Measurements from ENCODE around the gene SATB1.

The SATB1 gene

DNA sequence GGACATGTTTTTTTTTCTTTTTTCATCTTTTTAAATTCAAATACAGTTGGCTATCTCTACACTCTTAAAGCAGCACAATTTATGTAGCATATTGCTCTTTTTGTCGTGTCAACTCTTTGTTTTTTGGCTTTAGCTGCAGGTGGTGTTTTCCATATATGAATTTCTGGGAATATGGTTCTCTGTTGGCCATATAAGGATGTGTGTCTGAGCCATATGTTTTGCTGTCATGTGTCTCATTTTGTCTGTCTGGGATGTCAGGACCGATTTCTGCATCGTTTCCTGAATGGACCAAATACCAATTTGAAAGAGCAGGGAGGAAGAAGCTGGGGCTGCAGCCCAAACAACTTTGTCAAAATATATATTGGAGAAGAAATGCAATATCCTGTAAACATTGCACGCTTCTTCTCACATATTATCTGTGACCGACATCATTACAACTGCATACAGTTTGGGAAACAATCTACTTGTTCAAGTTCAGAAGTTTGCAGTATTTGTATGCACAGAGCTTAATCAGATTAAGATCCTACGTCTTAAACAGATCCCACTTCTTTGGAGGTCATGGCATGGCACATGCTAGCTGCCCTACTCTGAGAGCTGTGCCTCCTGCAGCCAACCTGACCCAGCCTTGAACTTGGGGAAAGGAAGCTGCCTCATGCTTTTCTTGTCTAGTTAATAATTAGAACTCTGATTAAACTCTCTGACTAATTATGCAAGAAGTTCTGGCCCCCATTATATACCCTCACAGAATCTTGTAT lies 4.0 kb upstream of the SATB1 start:
- no peak for DNase-seq

DNA sequence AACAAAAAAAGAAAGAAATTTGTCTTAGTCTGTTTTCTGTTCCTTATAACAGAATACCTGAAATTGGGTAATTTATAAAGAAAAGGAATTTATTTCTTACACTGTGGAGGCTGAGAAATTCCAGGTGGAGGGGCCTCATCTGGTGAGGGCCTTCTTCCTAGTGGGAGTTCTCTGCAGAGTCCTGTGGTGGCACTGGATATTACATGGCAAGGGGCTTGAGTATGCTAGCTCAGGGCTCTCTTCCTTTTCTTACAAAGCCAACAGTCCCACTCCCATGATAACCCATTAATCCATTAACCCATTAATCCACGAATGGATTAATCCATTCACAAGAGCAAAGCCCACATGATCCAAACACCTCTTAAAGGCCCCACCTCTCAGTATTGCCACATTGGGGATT lies 2.9 kb upstream of the SATB1 start:
- no peak for DNase-seq

DNA sequence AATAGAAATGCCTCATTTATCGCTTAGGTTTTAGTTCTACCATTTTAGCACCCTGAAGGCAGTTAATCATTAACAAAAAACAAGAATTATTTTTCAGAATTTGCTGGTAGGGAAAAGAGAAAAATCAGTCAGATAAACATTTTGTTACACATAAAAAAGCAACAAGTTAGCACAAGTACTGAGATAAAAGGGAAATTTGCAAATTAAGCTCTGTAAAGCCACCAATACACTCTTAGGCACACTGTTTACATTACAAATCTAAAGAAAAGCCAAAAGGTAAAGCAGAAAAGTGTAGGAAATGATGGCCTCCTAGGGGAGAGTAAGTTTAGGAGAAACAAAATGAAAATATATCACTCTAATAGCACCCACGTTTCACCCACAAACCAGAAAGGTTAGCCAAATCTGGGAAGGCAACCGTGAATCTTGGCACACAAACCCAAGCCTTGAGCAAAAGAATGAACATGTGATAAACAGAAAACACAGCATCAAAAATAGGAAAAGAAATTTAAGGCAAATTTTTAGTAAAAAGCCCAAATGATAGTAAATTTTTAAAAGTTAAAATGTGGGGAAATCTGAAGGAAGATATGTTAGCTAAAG lies 1.6 kb upstream of the SATB1 start:
- no peak for DNase-seq

DNA sequence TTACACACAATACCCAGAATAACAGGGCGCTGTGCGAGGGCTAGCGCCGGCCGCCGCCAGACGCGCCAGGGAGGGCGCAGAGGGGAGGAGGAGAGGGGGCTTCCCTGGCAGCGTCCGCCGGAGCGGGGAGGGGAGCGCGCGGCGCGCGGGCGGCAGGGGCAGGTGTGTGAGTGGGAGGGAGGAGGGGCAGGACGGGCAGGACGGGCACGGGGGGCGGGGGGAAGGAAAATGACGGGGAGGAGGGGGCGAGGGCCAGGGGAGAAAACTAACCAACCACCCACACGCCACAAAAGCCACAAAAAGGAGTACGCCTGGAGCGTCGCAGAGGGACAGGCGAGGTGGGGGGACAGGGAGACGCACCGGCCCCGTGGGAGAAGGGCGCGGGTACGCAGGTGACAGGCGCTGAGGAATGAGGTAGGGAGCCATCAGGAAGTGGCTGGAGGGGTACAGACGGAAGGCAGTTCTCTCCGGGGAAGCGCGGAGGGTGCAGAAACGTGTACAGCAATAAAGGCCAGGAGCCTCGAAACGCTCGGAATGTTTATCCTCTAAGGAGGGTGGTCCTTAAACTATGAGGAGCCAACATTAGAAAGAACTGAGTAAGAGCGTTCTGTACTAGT lies 610 bp upstream of the SATB1 start:
- no peak for DNase-seq

DNA sequence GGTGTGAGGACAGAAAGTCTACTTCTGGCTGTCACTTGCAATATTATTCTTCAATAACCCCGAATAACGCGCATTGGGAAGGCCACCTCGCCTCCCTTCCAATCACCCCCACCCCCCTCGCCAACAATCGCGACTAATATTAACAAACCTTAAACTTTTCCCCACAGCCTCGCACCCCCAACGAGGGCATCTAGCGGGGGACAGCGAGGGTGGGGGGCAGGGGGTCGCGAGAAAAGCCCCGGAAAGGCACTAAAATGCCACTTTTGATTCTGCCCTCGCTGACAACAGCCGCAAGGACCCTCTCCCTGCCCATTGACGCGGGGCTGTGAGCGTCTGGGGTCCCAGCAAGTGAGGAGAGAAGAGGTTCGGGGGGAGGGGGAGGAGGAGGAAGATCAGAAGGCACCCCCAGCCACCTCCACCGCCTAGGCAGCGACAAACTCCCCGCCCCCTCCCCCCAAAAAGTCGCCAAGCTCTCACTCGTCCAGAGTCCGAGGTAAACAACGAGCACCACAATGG lies 868 bp downstream of the SATB1 start:
- no peak for DNase-seq

DNA sequence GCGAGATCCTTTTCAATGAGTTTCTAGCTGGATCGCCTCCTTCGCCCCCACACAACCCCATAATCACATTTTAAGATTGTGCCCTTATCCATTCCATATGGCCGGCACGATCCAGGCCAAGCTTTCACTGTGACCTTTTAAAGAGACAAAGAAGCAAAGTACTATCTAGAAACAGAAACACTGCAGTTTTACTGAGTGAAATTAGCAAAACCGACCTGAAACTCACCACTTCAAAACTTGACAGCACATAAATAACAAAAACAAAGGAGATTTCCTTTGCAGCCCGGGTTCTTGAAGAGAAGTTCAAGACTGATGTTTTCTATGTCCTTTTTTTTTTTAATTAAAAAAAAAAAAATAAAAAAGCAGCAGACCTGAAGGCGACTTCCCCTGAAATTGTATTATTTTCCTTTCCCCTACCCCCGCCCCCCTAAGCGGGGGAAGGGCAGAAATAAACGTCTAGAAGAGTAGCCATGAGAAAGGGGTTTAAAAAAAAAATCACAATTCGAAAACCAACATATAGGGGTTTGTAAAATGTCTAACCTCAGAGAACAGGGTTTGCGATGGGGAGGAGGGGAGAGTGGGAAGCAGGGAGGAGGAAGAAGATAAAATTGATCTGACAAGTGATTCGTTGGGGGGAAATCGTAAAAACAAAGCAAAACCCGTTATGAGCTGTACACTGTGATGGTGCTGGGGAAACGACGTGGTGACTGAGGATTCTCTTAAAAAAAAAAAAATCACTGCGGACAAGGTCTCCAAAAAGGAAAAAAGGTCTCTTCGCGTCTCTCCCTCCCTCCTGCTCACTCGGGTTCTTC lies 1.5 kb downstream of the SATB1 start:
- DNase-seq, result no peak

DNA sequence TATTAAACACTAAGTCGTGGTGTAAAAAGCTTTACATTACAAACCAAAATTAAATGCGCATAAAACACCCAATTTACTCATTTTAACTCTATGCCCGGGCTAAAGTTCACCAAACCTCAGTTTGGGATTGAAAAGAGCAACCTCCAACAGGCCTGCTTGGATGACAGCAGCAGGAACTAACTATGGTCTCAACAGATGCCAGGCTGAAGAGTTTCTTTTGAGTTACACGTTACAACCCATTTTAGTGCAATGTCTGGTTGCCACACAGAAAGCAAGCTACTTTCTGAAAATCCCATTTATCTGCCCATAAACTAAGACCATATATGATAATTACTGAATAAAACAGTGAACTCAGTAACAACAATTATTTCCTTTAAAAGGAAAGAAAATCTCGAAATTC lies 2.2 kb downstream of the SATB1 start:
- no peak for DNase-seq

DNA sequence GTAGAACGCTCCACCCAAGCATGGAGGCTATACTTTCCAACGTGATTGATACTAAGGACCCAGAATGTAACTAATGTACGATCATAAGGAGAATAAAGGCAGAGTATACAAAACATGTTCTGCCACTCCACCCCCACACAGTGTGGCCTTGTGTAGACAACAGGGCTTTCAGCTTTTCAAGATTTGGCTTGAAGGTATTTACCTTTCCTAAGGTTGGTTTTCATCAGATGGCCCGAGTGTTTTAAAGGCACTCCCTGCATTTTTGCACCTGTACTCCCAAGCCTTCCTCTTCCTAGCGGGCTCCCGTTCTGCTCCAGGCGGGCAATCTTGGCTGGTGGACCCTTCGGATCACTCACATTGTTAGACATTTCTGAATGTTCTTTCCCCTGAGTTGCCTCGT lies 4.6 kb downstream of the SATB1 start:
- no peak for DNase-seq

DNA sequence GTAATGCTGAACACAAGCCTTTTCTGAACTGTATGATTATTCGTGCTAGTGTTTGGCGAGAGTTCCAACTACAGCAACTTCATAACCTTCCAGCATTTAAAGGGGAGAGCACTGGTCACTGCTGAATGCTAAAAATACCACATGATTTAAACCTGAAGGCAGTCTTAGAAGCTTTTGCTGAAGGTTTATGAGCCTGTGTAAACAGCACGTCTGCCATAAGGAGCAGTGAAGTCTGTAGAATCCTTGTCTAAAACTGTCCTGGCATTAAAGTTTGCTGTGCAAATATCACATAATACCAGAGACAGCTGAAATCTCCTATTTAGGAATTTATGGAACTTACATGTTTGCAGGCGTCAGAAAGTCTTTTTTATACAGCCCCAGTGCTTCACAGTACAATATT lies 5.9 kb downstream of the SATB1 start:
- no peak for DNase-seq

DNA sequence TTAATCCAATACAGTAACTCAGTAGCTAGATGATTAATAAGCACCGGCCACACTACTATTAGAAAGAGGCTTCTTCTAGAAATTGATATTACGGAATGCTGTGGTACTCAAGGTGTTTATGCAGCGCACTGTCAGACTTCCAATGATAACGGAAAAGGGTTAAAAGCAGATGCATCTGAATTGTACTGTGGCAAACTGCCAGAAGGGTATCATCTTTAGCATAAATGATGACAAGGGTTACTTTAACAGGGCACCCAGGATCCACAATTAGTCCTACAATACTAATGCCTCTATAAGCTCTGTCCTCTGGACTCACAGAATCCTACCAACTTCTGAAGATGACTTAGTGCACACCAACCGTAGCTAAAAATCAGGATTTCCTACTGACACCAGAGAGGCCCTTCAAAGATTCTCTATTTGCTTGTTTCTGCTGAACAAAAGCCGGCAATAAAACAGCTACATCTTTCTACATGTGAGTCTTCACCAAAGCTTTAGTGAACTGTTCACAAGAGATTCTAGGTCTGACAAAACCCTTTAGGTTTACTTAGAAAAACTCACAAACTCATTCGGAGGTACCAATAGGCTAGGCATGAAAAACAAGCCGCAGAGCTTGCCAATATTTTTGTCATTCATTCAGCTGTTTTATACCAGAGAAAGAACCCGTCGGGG lies 7.1 kb downstream of the SATB1 start:
- no peak for DNase-seq

DNA sequence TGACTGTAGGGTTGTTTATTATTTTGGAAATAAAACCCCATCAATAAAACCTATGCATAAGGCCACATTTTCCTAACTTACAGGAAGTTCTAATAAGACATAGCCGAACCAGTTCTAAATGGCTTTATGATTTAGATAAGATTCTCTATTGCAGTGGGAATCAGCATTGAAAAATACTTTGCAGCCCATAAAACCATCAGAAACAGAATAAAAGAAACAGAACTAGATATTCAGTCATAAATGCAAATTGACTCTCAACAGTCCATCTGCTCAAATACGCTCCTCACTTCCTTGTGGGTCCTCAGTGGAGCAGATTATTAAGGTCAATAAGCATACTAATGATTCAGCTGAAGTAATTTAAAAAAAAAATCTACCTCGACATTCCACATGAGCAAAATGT lies 8.8 kb downstream of the SATB1 start:
- no peak for DNase-seq

DNA sequence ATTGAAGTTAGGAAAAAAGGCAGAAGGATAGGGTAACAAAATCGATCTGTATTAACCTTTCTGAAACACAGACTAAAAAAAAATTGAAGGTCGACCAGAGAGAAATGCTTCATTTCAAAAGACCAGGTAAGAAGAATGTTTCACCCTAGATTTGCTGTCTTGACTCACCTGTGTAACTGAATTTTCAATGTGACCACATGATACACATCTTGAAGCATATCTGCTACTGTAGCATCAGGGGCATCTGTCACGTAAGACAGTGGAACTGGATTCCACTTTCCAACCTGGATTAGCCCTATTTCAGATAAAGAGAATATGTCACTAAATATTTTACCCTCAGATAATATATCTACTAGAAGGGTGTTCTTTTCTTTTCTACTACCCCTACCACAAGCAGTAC lies 9.3 kb downstream of the SATB1 start:
- no peak for DNase-seq

DNA sequence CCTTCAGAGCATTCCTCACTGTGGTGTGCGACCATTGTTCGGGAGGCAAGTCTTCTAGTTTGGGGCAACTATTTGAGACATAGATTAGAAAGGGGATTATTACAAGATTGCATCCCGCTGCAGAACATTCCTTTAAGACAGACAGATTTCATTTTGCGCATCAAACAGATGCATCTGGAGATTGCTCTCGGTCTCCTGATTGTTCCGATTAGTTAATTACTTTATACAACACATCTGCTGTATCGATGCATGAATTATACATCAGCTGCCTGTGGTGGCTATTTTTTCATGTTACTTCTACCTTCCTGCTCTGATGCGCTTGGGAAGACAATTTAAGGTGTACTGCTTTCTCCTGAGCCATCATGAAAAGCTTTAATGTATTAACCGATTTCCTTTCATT lies 10.0 kb downstream of the SATB1 start:
- DNase-seq, result no peak

DNA sequence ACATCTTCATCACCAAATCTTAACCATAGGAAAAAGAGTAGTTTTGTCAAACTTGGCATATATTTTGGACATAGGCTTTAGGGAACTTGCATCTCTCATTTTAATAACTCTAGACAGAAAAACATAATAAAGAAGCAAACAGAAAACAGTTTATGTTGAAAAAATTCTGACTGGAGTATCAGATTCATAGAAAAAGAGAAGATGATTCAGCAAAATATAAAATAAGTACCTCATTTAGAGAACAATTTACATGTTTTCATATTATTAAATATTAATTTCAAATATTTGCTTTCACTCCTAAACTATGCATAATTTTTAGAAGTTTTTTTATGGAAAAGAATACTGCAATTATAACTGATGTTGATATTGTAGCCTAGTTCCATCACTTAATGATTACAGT lies 12.5 kb downstream of the SATB1 start:
- DNase-seq, result no peak

DNA sequence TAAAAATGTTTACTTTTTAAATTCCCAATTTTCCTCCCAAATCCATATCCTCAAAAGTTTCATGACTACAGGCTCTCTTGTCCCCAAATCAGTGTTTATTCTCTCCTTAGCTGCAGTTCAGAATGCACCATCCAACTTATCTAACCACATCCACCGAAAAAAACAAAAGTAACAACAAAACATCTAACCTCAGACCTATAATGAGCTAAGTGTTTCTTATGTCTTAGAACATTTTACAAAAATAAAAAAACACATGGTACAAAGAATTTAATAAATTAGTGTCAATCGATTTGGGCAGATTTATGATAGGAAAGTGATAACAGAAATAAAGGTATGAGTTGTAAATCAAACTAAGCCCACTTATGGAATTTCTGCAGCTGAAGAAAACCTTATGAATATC lies 13.6 kb downstream of the SATB1 start:
- DNase-seq, result no peak

DNA sequence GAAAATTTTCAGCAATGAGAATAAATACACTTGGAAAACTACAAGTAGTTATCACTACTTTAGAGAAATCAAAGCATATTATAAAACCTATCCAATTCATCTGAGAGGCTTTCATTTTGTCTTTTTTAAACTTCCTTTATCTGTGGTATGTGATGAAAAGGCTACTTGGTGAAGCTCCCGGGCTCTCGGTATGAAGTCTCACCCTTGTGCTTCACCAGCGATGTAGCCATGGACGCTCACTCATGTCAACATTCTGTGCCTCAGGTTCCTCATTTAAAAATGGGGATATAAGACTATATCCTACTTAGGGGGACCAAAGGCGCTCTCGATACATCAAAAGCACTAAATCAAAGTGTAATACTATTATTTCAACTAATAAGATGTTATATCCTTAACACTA lies 14.9 kb downstream of the SATB1 start:
- no peak for DNase-seq

DNA sequence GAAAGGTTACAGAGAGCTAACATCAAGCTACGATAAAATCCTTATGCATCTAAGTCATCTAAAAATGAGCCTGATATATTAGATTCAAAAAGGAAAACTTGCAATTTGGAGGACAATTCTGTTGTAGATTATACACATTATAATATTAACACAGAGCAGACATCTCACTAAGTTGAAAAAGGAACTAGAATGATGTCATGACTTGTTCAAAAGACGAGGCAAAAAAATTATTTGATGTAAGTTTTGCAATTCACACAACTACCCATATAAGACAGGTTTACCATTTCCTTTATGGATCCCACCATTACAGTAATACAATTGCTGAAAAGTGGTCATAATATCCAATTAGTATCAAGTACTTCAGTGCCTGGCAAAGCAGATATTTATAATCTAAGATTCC lies 15.9 kb downstream of the SATB1 start:
- DNase-seq, result no peak

DNA sequence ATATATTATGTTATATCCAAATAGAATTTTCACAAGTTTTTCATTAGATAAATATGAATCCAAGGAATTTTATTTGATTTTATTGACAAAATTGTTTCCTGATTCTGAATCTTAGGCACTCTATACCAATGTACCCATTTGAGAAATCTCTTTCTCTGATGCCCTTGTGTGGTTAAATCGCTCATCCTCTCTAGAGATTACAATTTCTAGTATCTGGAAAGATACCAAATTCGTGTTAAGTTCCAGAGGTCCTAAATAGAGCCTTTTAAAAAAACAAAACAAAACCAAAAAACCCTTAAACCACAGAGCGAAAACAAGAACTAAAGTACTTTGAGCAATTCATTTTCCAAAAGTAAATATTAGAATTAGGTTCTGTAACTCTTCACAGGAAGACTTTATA lies 20.0 kb downstream of the SATB1 start:
- no peak for DNase-seq

DNA sequence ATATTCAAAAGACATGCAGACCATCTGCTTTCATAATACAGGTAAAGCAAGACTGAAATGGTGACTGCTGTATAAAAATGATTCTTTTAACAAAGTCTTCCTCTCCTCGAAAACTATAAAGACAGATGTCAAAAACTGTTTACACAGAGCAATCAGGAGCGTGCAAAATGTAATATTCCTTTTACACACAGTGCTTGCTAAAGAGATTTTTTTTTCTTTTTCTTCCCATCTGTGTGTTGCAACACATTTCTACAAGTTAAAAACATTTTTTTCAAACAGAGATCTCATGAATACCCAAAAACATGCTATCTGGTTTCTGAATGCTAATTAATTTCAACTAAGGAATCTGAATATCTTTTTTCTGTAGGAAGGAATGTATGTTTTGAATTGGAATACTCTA lies 22.1 kb downstream of the SATB1 start:
- no peak for DNase-seq

DNA sequence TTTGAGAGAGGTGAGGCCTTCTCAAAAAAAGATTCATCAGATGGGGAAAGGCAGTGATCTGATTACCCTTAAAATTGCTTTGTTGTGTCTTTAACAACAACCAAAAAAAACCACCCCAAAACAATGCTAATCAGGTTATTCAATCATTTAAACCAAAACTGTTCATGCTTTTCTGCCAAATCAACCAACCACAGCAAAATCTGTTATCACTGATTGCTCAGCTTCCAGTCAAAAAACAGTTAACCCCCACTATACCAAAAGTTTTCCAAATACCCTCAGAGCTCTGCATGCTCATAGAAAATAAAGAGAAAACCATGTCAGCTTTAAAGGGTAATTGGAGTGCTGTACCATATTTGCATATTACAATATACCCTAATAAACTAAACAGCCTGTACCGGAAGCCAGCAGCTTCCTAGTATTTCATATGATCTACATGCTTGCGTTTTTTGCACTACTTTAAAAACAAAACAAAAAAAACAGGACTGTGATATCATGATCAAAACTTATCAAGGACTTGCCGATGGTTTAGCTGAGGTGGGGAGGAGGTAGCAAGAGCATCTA lies 22.8 kb downstream of the SATB1 start:
- no peak for DNase-seq

DNA sequence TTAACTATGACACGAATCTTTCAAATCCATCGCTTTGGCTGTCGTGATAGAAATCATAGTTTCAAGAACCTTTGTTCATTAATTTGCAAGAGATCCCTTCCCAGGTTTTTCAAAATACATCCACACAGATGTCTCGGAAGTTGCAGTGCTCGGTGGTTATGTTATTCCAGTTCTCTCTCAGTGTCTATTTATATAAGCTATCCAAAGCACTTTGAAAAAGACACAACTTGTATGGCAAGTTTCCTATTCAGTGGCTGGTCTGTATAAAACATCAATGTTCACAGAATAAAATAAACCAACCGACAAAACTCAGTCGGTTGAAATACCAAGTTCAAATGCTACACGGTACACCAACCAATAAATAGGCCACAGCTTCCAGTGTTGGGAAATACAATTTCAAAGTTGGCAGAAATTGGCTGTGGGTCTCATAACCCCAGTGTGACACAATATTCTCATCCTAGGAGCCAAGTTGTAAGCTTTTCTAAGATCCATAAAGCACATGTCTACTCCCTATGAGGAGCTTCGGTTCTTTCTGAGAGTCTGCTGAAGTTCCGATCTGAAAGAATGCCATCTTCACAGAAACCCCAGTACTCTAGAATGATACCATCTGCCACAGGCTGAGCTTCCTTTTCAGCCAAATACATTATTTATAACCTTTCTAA lies 23.7 kb downstream of the SATB1 start:
- no peak for DNase-seq

DNA sequence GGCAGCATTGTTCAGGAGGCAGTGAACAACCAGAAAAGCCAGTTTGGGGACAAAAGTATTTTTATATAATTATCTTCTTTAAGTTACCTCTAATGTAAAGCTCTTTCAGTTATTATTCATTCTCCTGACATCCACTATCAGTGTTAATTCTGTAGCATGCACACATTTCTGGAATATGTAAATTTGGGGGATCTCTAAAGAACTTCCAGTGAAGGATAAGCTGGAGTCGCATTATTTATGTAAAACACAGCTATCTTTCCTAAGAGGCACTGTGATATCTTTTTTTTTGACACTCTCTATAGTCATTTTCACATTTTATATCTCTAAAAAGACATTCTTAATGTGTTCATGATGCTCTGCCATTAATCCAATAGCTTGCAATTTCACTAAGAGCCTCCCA lies 26.7 kb downstream of the SATB1 start:
- no peak for DNase-seq

Data from NCI-H1694 (cell line).